Fibroblast of pulmonary artery (primary cell): ENCODE measurements around the gene MED7.
A peak's percentile ranks its signal among the peaks of the same experiment; 100 is the strongest.

Experiments
- DNase-seq: peaks from one replicate; pipeline ENCODE4 v3.0.0-alpha.2; 2010; ENCODE audit warnings: low read depth
- H3K4me3 ChIP-seq: replicated peaks from 2 replicates; pipeline ENCODE4 v1.5.1; 2011; ENCODE audit warnings: low read depth, mild to moderate bottlenecking, control low read depth, low read length, moderate library complexity
- CTCF ChIP-seq: IDR thresholded peaks from 2 replicates; pipeline ENCODE4 v1.5.1; 2011; ENCODE audit warnings: mild to moderate bottlenecking, control low read depth, low read length, inconsistent platforms; ENCODE audit errors: missing control alignments

Gene MED7

GRCh38 chr5:157148734-157149615 lies 6.3 kb upstream of the MED7 start:
- peak; percentile 75 for DNase-seq
- no peak overlapping the region for H3K4me3 ChIP-seq
- peak; percentile 98 for TF ChIP-seq CTCF

GRCh38 chr5:157143127-157143971 lies 684 bp upstream of the MED7 start:
- DNase-seq, result peak; percentile 25
- H3K4me3 ChIP-seq, result peak overlapping the region; percentile 96
- TF ChIP-seq CTCF, result no peak

DNA sequence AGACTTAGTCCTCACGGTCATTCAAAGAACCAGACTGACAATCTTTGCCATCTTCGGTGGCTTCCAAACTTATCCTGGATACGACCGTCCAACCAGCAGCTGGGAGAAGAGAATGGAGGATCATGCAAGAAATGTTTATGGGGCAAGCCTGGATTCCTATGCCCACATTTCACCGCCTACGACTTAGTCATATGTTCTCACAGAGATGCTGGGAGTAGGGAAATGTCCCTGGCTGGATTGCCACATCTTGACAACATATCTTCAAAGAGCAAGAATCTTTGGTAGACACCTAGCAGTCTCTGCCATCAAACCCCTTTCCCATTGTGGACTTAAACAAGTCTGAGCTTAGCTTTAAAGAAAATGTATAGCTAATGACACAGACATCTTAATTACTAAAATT lies 5.0 kb downstream of the MED7 start:
- H3K4me3 ChIP-seq, result no peak overlapping the region

DNA sequence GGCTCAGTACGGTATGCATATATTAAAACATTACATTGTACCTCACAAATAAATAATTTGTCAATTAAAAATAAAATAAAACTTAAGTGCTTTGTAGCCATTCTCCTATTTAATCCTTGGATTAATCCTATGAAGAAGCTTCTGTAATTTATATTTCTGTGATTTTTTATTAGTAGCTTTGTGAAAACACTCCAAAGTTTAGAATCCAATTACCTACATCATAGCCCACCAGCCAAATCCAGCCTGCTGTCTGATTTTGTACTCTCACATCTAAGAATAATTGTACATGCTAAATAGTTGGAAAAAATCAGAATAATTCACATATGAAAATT lies 10.4 kb downstream of the MED7 start:
- H3K4me3 ChIP-seq, result no peak overlapping the region
- no peak for DNase-seq
- no peak for TF ChIP-seq CTCF

More for the DNA sequence above, 5.0 kb downstream of the MED7 start:
- no peak for TF ChIP-seq CTCF
- peak; percentile 7 for DNase-seq

GRCh38 chr5:157130925-157131324 lies 11.7 kb downstream of the MED7 start:
- no peak for TF ChIP-seq CTCF
- DNase-seq, result no peak
- H3K4me3 ChIP-seq, result no peak overlapping the region

- TF ChIP-seq CTCF, result no peak
- no peak for DNase-seq
- H3K4me3 ChIP-seq, result no peak overlapping the region
These were observed 21.0 kb downstream of the MED7 start for GRCh38 chr5:157121709-157122108.
